HEK293 (cell line): ENCODE results near the gene ZBTB18.

ENCODE experiments used
- CTCF ChIA-PET: fragments of 350-600 bp; formaldehyde crosslinking; extraction: SDS; loops from one replicate; lab custom pipeline; 2021; ENCODE audit warnings: antibody characterized with exemption; lab: Yijun Ruan, JAX
- POLR2A ChIA-PET: fragments of 300-600 bp; formaldehyde crosslinking; extraction: SDS; loops from one replicate; lab custom pipeline; 2020; ENCODE audit warnings: antibody characterized with exemption, inconsistent platforms; lab: Yijun Ruan, JAX
- H3K27ac ChIP-seq: fragments of 200-500 bp; sonication (Bioruptor generic); 2 replicates; pipeline ENCODE4 v1.5.1; 2014; ENCODE audit warnings: low read depth, low read length, control low read depth, inconsistent platforms; ENCODE audit errors: extremely low read depth
- H3K36me3 ChIP-seq, 2 experiments: fragments of 200-500 bp in 1 of 2; sonication (Bioruptor generic) in 1 of 2; 1 replicate in 1 of 2; 2 replicates in 1 of 2; pipeline ENCODE4 v1.5.1; 2014 to 2017; ENCODE audit warnings: inconsistent platforms in 2 of 2, low read length in 2 of 2; ENCODE audit not compliant: control insufficient read depth in 2 of 2, insufficient read depth in 1 of 2
- H3K4me1 ChIP-seq: fragments of 200-500 bp; sonication (Bioruptor generic); 2 replicates; pipeline ENCODE4 v1.5.1; 2014; ENCODE audit warnings: mild to moderate bottlenecking, low read length, inconsistent platforms; ENCODE audit not compliant: control insufficient read depth, insufficient read depth
- H3K4me3 ChIP-seq: 2 replicates; pipeline ENCODE4 v1.5.1; 2011; ENCODE audit warnings: low read depth, mild to moderate bottlenecking, control low read depth, low read length, moderate library complexity
- H3K9me3 ChIP-seq: fragments of 200-500 bp; sonication (Bioruptor generic); 2 replicates; pipeline ENCODE4 v1.5.1; 2014; ENCODE audit warnings: low read depth, low read length, inconsistent platforms; ENCODE audit not compliant: control insufficient read depth, insufficient read depth
- ELK4 ChIP-seq: IDR thresholded peaks from 2 replicates; pipeline ENCODE4 v1.6.1; 2011; ENCODE audit warnings: mild to moderate bottlenecking, low read depth, low read length, borderline replicate concordance
- KLF10 ChIP-seq: fragments of 450-650 bp; IDR thresholded peaks from 2 replicates; pipeline ENCODE4 v1.5.1; 2018; ENCODE audit warnings: missing biosample characterization, mild to moderate bottlenecking, missing genetic modification characterization
- ZBTB8A ChIP-seq: fragments of 450-650 bp; formaldehyde crosslinking; IDR thresholded peaks from 2 replicates; pipeline ENCODE4 v1.5.1; 2016; ENCODE audit warnings: missing biosample characterization, missing genetic modification characterization
- ZFP37 ChIP-seq: fragments of 450-650 bp; formaldehyde crosslinking; IDR thresholded peaks from 2 replicates; pipeline ENCODE4 v1.5.1; 2016; ENCODE audit warnings: missing biosample characterization, missing genetic modification characterization
- ZNF133 ChIP-seq: fragments of 450-650 bp; formaldehyde crosslinking; IDR thresholded peaks from 2 replicates; pipeline ENCODE4 v1.5.1; 2016; ENCODE audit warnings: missing biosample characterization, missing genetic modification characterization
- ZNF148 ChIP-seq: fragments of 450-650 bp; formaldehyde crosslinking; IDR thresholded peaks from 2 replicates; pipeline ENCODE4 v1.5.0; 2017; ENCODE audit warnings: missing biosample characterization, missing genetic modification characterization, borderline replicate concordance
- ZNF221 ChIP-seq: fragments of 450-650 bp; formaldehyde crosslinking; IDR thresholded peaks from 2 replicates; pipeline ENCODE4 v1.5.1; 2017; ENCODE audit warnings: missing biosample characterization, missing genetic modification characterization, borderline replicate concordance
- ZNF280D ChIP-seq: fragments of 450-650 bp; formaldehyde crosslinking; IDR thresholded peaks from 2 replicates; pipeline ENCODE4 v1.5.1; 2016; ENCODE audit warnings: missing biosample characterization, missing genetic modification characterization
- ZNF302 ChIP-seq: fragments of 450-650 bp; formaldehyde crosslinking; IDR thresholded peaks from 2 replicates; pipeline ENCODE4 v1.5.1; 2016; ENCODE audit warnings: missing biosample characterization, missing genetic modification characterization, low read depth
- ZNF341 ChIP-seq: fragments of 450-650 bp; formaldehyde crosslinking; IDR thresholded peaks from 2 replicates; pipeline ENCODE4; 2016; ENCODE audit warnings: low read depth, missing biosample characterization, missing genetic modification characterization
- ZNF404 ChIP-seq: fragments of 450-650 bp; formaldehyde crosslinking; IDR thresholded peaks from 2 replicates; pipeline ENCODE4 v1.5.1; 2017; ENCODE audit warnings: missing biosample characterization, missing genetic modification characterization
- ZNF423 ChIP-seq: fragments of 450-650 bp; formaldehyde crosslinking; IDR thresholded peaks from 2 replicates; pipeline ENCODE4 v1.5.1; 2016; ENCODE audit warnings: missing biosample characterization, missing genetic modification characterization
- ZNF501 ChIP-seq: fragments of 450-650 bp; formaldehyde crosslinking; IDR thresholded peaks from 2 replicates; pipeline ENCODE4 v1.5.1; 2016; ENCODE audit warnings: missing biosample characterization, missing genetic modification characterization
- ZNF555 ChIP-seq: fragments of 450-650 bp; formaldehyde crosslinking; conservative IDR thresholded peaks from 2 replicates; pipeline ENCODE4 v1.5.1; 2017; ENCODE audit warnings: missing biosample characterization, mild to moderate bottlenecking, missing genetic modification characterization, inconsistent platforms
- ZNF626 ChIP-seq: fragments of 450-650 bp; sonication (Bioruptor Pico); formaldehyde crosslinking; IDR thresholded peaks from 2 replicates; pipeline ENCODE4 v1.5.1; 2018; ENCODE audit warnings: missing biosample characterization, missing genetic modification characterization, inconsistent platforms
- ZNF692 ChIP-seq: fragments of 450-650 bp; formaldehyde crosslinking; IDR thresholded peaks from 2 replicates; pipeline ENCODE4 v1.5.1; 2016; ENCODE audit warnings: missing biosample characterization, missing genetic modification characterization
- ZNF768 ChIP-seq: fragments of 450-650 bp; formaldehyde crosslinking; IDR thresholded peaks from 2 replicates; pipeline ENCODE4 v1.5.1; 2018; ENCODE audit warnings: missing biosample characterization, mild to moderate bottlenecking, missing genetic modification characterization
- ZNF776 ChIP-seq: fragments of 450-650 bp; formaldehyde crosslinking; IDR thresholded peaks from 2 replicates; pipeline ENCODE4 v1.5.0; 2017; ENCODE audit warnings: missing biosample characterization, missing genetic modification characterization, borderline replicate concordance
- TF ChIP-seq, protein P1 (sequence below): fragments of 450-650 bp; formaldehyde crosslinking; IDR thresholded peaks from 2 replicates; pipeline ENCODE4; 2016; ENCODE audit warnings: missing biosample characterization, missing genetic modification characterization
- TF ChIP-seq, protein P2 (sequence below): fragments of 450-650 bp; formaldehyde crosslinking; IDR thresholded peaks from 2 replicates; pipeline ENCODE4 v1.5.1; 2016; ENCODE audit warnings: missing biosample characterization, missing genetic modification characterization, borderline replicate concordance

Gene ZBTB18

DNA sequence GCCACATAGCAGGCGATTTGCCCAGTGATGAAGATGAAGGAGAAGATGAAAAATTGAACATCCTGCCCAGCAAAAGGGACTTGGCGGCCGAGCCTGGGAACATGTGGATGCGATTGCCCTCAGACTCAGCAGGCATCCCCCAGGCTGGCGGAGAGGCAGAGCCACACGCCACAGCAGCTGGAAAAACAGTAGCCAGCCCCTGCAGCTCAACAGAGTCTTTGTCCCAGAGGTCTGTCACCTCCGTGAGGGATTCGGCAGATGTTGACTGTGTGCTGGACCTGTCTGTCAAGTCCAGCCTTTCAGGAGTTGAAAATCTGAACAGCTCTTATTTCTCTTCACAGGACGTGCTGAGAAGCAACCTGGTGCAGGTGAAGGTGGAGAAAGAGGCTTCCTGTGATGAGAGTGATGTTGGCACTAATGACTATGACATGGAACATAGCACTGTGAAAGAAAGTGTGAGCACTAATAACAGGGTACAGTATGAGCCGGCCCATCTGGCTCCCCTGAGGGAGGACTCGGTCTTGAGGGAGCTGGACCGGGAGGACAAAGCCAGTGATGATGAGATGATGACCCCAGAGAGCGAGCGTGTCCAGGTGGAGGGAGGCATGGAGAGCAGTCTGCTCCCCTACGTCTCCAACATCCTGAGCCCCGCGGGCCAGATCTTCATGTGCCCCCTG, 3.3 kb downstream of the ZBTB18 start:
- Histone ChIP-seq H3K27ac (no peak overlapping the region), H3K4me3 (no peak overlapping the region), H3K36me3 (peaks cover 11 to 21% of the 10 kb centered on the region in 2 experiments; a peak in 2 of 3 replicates), H3K4me1 (peaks cover 19% of the 10 kb centered on the region), H3K9me3 (no peaks in the 10 kb centered on the region)
- POLR2A ChIA-PET: no interaction called here
- no peak for TF ChIP-seq ELK4
- TF ChIP-seq, protein P1, sequence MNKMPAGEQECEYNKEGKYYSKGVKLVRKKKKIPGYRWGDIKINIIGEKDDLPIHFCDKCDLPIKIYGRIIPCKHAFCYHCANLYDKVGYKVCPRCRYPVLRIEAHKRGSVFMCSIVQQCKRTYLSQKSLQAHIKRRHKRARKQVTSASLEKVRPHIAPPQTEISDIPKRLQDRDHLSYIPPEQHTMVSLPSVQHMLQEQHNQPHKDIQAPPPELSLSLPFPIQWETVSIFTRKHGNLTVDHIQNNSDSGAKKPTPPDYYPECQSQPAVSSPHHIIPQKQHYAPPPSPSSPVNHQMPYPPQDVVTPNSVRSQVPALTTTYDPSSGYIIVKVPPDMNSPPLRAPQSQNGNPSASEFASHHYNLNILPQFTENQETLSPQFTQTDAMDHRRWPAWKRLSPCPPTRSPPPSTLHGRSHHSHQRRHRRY: no peak
- CTCF ChIA-PET: interaction anchor here (0.7 to 2.1 kb wide), 4 partner anchors 106 to 219 kb away, joined by 3 to 4 read pairs (median 3); no protein-coding TSS in a partner anchor

- H3K36me3 ChIP-seq: peaks cover 11 to 21% of the 10 kb centered on the region in 2 experiments; a peak in 2 of 3 replicates
- peaks cover 19% of the 10 kb centered on the region for H3K4me1 ChIP-seq
- H3K9me3 ChIP-seq: no peaks in the 10 kb centered on the region
- no peak overlapping the region for H3K27ac ChIP-seq
- CTCF ChIA-PET: interaction anchor here (0.7 to 2.1 kb wide), 3 partner anchors 106 to 218 kb away, joined by 3 to 6 read pairs (median 4); no protein-coding TSS in a partner anchor
- H3K4me3 ChIP-seq: no peak overlapping the region
- POLR2A ChIA-PET: no interaction called here
- TF ChIP-seq ZNF221 (tag by site-specific recombination): no peak
- TF ChIP-seq ZNF555 (tag by site-specific recombination): no peak
- no peak for TF ChIP-seq ZNF626 (tag by site-specific recombination)
- TF ChIP-seq, protein P2, sequence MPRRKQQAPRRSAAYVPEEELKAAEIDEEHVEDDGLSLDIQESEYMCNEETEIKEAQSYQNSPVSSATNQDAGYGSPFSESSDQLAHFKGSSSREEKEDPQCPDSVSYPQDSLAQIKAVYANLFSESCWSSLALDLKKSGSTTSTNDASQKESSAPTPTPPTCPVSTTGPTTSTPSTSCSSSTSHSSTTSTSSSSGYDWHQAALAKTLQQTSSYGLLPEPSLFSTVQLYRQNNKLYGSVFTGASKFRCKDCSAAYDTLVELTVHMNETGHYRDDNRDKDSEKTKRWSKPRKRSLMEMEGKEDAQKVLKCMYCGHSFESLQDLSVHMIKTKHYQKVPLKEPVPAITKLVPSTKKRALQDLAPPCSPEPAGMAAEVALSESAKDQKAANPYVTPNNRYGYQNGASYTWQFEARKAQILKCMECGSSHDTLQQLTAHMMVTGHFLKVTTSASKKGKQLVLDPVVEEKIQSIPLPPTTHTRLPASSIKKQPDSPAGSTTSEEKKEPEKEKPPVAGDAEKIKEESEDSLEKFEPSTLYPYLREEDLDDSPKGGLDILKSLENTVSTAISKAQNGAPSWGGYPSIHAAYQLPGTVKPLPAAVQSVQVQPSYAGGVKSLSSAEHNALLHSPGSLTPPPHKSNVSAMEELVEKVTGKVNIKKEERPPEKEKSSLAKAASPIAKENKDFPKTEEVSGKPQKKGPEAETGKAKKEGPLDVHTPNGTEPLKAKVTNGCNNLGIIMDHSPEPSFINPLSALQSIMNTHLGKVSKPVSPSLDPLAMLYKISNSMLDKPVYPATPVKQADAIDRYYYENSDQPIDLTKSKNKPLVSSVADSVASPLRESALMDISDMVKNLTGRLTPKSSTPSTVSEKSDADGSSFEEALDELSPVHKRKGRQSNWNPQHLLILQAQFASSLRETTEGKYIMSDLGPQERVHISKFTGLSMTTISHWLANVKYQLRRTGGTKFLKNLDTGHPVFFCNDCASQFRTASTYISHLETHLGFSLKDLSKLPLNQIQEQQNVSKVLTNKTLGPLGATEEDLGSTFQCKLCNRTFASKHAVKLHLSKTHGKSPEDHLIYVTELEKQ (tag by site-specific recombination): no peak
- TF ChIP-seq ZNF341: no peak
- TF ChIP-seq ZNF423: no peak
- TF ChIP-seq ZNF148: no peak
- TF ChIP-seq ZNF280D: no peak
- no peak for TF ChIP-seq ZNF302
- TF ChIP-seq ZNF133: no peak
- no peak for TF ChIP-seq ZNF501 (tag by site-specific recombination)
- TF ChIP-seq KLF10 (tag by site-specific recombination): no peak
- TF ChIP-seq ZNF776 (tag by site-specific recombination): no peak
- no peak for TF ChIP-seq ZNF768
- TF ChIP-seq ZNF404 (tag by site-specific recombination): no peak
- no peak for TF ChIP-seq ZFP37 (tag by site-specific recombination)
- TF ChIP-seq ZNF692: no peak
- no peak for TF ChIP-seq ZBTB8A (tag by site-specific recombination)
Observed at GRCh38 chr1:244054924-244055263, 3.8 kb downstream of the ZBTB18 start.
